Neuronal stem cell (in vitro differentiated cells): ENCODE measurements around the gene SRGAP2C.
"Not testable (repeated sequence)": the region's sequence is repeated elsewhere in the genome, so short reads cannot be mapped to it uniquely, and the experiment has no call there.

Experiments
- DNase-seq: peaks from one replicate; pipeline ENCODE4 v3.0.0-alpha.2; 2013; ENCODE audit warnings: low spot score
- H2AFZ ChIP-seq: one replicate; pipeline ENCODE4 v1.6.1; 2013; ENCODE audit warnings: mild to moderate bottlenecking, low read length, inconsistent platforms
- H2AK5ac ChIP-seq: 2 replicates; pipeline ENCODE4 v1.6.1; 2013; ENCODE audit warnings: low read depth, mild to moderate bottlenecking, inconsistent platforms, low read length, moderate library complexity, mixed read lengths
- H2BK120ac ChIP-seq: 2 replicates; pipeline ENCODE4 v1.6.1; 2013; ENCODE audit warnings: low read depth, mild to moderate bottlenecking, inconsistent platforms, low read length, moderate library complexity, mixed read lengths
- H2BK12ac ChIP-seq: one replicate; pipeline ENCODE4 v1.6.1; 2013; ENCODE audit warnings: low read length, inconsistent platforms
- H2BK15ac ChIP-seq: 2 replicates; pipeline ENCODE4 v1.6.1; 2013; ENCODE audit warnings: mild to moderate bottlenecking, low read length, inconsistent platforms, mixed read lengths
- H2BK5ac ChIP-seq: one replicate; pipeline ENCODE4 v1.6.1; 2013; ENCODE audit warnings: inconsistent platforms, mild to moderate bottlenecking, low read length, moderate library complexity
- H3K14ac ChIP-seq: one replicate; pipeline ENCODE4 v1.6.1; 2013; ENCODE audit warnings: low read length, inconsistent platforms
- H3K18ac ChIP-seq: 2 replicates; pipeline ENCODE4 v1.6.1; 2013; ENCODE audit warnings: low read length, inconsistent platforms
- H3K23ac ChIP-seq: 2 replicates; pipeline ENCODE4 v1.6.1; 2013; ENCODE audit warnings: low read depth, mild to moderate bottlenecking, mixed read lengths, low read length, inconsistent platforms; ENCODE audit not compliant: poor library complexity
- H3K27ac ChIP-seq: replicated peaks from 3 replicates; pipeline ENCODE4 v1.5.1; 2013; ENCODE audit warnings: low read length, inconsistent platforms
- H3K27me3 ChIP-seq, 3 experiments: 2 replicates each; pipeline ENCODE4 v1.6.1; 2013; ENCODE audit warnings: low read length in 3 of 3, mild to moderate bottlenecking in 2 of 3, inconsistent platforms in 1 of 3, low read depth in 1 of 3, mixed read lengths in 1 of 3, moderate library complexity in 1 of 3; ENCODE audit not compliant: control insufficient read depth in 3 of 3, insufficient read depth in 3 of 3
- H3K36me3 ChIP-seq, 2 donors: replicated peaks in 1 of 2; 2 replicates each; pipeline ENCODE4 v1.6.1; 2013; ENCODE audit warnings: low read length in 2 of 2; ENCODE audit not compliant: control insufficient read depth in 2 of 2, insufficient read depth in 2 of 2
- H3K4ac ChIP-seq: 2 replicates; pipeline ENCODE4 v1.6.1; 2013; ENCODE audit warnings: inconsistent platforms, mild to moderate bottlenecking, low read length, moderate library complexity
- H3K4me1 ChIP-seq, 2 donors: 1 replicate in 1 of 2; 2 replicates in 1 of 2; pipeline ENCODE4 v1.6.1; 2013; ENCODE audit warnings: low read length in 2 of 2, low read depth in 1 of 2; ENCODE audit not compliant: control insufficient read depth in 2 of 2, insufficient read depth in 1 of 2
- H3K4me2 ChIP-seq: one replicate; pipeline ENCODE4 v1.6.1; 2013; ENCODE audit warnings: mild to moderate bottlenecking, low read length, inconsistent platforms; ENCODE audit not compliant: insufficient read depth, poor library complexity, severe bottlenecking
- H3K4me3 ChIP-seq, 2 donors: 2 replicates each; pipeline ENCODE4 v1.5.1; 2013; ENCODE audit warnings: low read length in 2 of 2, mild to moderate bottlenecking in 2 of 2, inconsistent platforms in 1 of 2, moderate library complexity in 1 of 2
- H3K79me1 ChIP-seq: one replicate; pipeline ENCODE4 v1.6.1; 2013; ENCODE audit warnings: low read depth, mild to moderate bottlenecking, inconsistent platforms, low read length, moderate library complexity
- H3K9ac ChIP-seq: one replicate; pipeline ENCODE4 v1.6.1; 2013; ENCODE audit warnings: mild to moderate bottlenecking, low read depth, low read length, inconsistent platforms; ENCODE audit not compliant: poor library complexity
- H3K9me3 ChIP-seq, 2 donors: replicated peaks in 1 of 2; 2 replicates each; pipeline versions ENCODE3 to v1.6.1; 2013; ENCODE audit warnings: low read length in 2 of 2, mild to moderate bottlenecking in 2 of 2, inconsistent platforms in 1 of 2, low read depth in 1 of 2, mixed read lengths in 1 of 2, moderate library complexity in 1 of 2; ENCODE audit not compliant: control insufficient read depth in 2 of 2, insufficient read depth in 1 of 2
- H4K8ac ChIP-seq: one replicate; pipeline ENCODE4 v1.6.1; 2013; ENCODE audit warnings: low read depth, mild to moderate bottlenecking, inconsistent platforms, low read length, moderate library complexity
- H4K91ac ChIP-seq: one replicate; pipeline ENCODE4 v1.6.1; 2013; ENCODE audit warnings: low read length, low read depth, mild to moderate bottlenecking, inconsistent platforms; ENCODE audit not compliant: poor library complexity
- WGBS, 2 donors: extraction: QIAGEN DNeasy Blood & Tissue Kit; methylation state at CpG; one replicate each; pipeline ENCODE4 v1.1.7; 2013; ENCODE audit warnings: missing lambda C conversion rate in 2 of 2, mixed read lengths in 1 of 2; ENCODE audit not compliant: insufficient read length in 2 of 2, insufficient replicate concordance in 1 of 2; ENCODE audit errors: extremely low coverage in 2 of 2; 5-methylcytosine and 5-hydroxymethylcytosine counted together

The SRGAP2C gene

DNA sequence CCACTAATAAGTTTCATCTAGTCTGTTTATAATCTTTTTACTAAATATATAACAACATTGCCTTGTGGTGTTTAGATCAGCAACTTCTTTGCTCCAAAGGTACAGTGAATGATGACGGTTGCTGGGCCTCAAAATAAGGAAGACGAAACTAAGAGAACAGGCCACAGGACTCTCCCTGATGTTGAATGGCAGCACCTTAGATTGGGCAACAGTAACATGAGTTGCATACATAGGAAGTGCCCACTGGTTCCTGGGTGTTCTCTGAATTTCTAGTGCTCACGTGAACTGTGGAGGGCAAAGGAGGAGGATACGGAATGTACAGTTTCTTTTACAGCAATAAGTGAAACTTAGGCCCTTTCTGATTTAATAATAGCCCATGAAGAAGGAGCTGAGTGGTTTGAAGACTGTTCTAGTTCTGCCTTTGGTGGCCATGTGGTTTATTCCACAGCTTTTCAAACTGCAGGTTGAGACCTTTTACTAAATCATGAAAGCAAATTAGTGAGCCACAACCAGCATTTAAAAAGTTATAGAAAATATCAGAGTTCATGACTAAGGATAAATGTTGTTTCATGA lies 86.5 kb downstream of the SRGAP2C start:
- not testable (repeated sequence) for H3K9ac ChIP-seq, H3K23ac ChIP-seq, H3K4ac ChIP-seq, H3K79me1 ChIP-seq, H2BK12ac ChIP-seq, H4K91ac ChIP-seq, H3K4me1 ChIP-seq, H2AFZ ChIP-seq, H4K8ac ChIP-seq, H2BK120ac ChIP-seq, H3K9me3 ChIP-seq, H2BK15ac ChIP-seq, H3K14ac ChIP-seq, H3K27me3 ChIP-seq, H3K18ac ChIP-seq, H3K27ac ChIP-seq, DNase-seq, H3K4me2 ChIP-seq, H3K36me3 ChIP-seq, H2BK5ac ChIP-seq, H3K4me3 ChIP-seq, H2AK5ac ChIP-seq
- WGBS, 2 donors = no CpG with 5 or more reads among the region's 4 CpGs

DNA sequence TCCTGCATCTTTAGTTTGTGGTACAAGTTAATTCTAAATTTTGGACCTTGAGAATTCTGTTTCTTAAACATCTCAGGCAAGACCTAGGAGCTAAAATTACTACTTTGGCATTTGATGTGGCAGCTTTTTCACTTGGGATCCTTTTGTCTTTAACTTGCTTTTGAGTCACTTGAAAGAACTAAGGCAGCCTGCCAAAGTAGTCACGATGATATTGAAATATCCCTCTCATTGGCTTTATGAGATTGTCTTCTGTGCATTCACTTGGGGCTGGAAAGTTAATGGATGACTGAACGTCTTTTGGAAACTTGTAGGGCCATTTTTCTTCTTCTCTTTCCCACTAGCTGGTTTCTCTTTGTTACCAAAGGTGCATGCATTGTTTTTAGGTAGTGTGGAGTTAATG lies 90.7 kb downstream of the SRGAP2C start:
- H2AFZ ChIP-seq, H3K27ac ChIP-seq, H3K4me1 ChIP-seq, H2AK5ac ChIP-seq, H2BK120ac ChIP-seq, H3K9ac ChIP-seq, H4K8ac ChIP-seq, H3K36me3 ChIP-seq, H2BK5ac ChIP-seq, H3K4me3 ChIP-seq, H3K27me3 ChIP-seq, H3K4me2 ChIP-seq, H3K14ac ChIP-seq, H2BK15ac ChIP-seq, H4K91ac ChIP-seq, H3K4ac ChIP-seq, H3K9me3 ChIP-seq, H3K79me1 ChIP-seq, DNase-seq, H3K23ac ChIP-seq, H3K18ac ChIP-seq, H2BK12ac ChIP-seq: not testable (repeated sequence)
- no CpG with 5 or more reads among the region's 2 CpGs for WGBS, 2 donors

DNA sequence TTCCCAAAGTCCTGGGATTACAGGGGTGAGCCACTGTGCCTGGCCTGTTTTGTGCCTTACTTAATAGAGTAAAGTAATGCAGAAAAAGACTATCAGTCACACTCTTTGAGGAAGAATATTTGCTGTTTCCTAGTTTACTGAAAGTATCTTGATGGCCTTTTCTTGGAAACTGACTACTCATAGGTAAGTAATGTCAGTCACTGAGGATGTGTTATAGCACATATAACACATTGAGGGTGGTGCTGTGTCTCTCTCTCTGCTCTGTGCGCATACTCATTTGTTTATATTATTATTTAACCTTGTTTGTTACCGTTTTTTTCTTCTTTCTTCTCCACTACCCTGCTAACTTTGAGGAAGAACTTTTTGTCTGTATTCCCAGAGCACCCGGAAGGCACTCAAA lies 93.4 kb downstream of the SRGAP2C start:
- not testable (repeated sequence) for H3K9me3 ChIP-seq, H4K8ac ChIP-seq, H3K9ac ChIP-seq, H3K23ac ChIP-seq, H3K36me3 ChIP-seq, H2BK15ac ChIP-seq, H3K27ac ChIP-seq, H4K91ac ChIP-seq, H3K79me1 ChIP-seq, H3K4ac ChIP-seq, H2BK12ac ChIP-seq, H2AFZ ChIP-seq, DNase-seq, H3K4me1 ChIP-seq, H2AK5ac ChIP-seq, H3K18ac ChIP-seq, H3K27me3 ChIP-seq, H3K4me3 ChIP-seq, H3K4me2 ChIP-seq, H2BK120ac ChIP-seq, H3K14ac ChIP-seq, H2BK5ac ChIP-seq
- WGBS, 2 donors = no CpG with 5 or more reads among the region's 3 CpGs

DNA sequence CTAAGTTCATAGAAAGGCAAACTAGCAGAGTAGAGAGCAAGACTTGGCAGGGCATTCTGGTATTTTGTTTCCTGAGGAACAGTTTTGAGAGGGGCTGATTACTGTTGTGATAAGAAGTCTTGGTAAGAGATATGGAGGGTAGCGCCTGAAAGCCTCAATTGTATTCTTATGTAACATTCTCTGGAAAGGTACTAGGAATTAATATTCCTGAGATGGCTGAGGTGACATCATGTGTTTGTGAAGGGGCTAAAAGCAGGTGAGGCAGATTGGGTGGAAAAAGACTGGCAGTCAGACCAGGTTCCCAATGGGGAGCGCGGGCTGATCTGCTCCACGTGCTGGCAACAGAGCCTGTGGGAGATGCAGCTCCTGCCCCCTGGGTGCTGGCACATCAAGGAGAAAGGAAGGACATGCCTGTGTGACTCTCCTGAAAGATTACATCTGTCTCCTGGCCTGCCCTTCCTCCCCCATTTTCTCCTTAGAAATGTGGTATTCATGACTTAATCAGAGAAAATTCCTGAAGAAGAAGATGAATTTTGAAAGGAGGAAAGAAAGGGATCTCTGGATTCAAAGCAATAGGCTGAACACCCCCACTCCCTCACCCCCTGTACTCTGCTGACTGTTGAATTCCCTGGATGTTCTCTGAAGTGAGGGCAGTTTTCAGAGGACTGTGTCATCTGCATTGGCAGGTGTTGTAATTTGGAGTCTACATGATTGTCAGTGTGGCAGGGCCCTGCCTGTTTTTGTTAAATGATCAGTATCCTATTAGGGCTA lies 94.2 kb downstream of the SRGAP2C start:
- H3K79me1 ChIP-seq, H2BK5ac ChIP-seq, H3K9me3 ChIP-seq, H3K18ac ChIP-seq, H2BK12ac ChIP-seq, H3K36me3 ChIP-seq, H2AFZ ChIP-seq, H3K9ac ChIP-seq, H4K8ac ChIP-seq, H3K27me3 ChIP-seq, H3K4me1 ChIP-seq, H3K14ac ChIP-seq, DNase-seq, H3K4me3 ChIP-seq, H4K91ac ChIP-seq, H2AK5ac ChIP-seq, H3K4me2 ChIP-seq, H3K23ac ChIP-seq, H2BK15ac ChIP-seq, H2BK120ac ChIP-seq, H3K27ac ChIP-seq, H3K4ac ChIP-seq: not testable (repeated sequence)
- WGBS, 2 donors = no CpG with 5 or more reads among the region's 4 CpGs
